Immature natural killer cell (primary cell): Measurements from ENCODE around the gene ALG6. TPM values are rescaled to one million over a fixed set of nuclear protein-coding genes. Genes with fewer than 3 reads are reported as not detected.

Experiments
- polyA plus RNA-seq, 3 donors: library from polyadenylated mRNA; unstranded; fragments of 300-500 nt; fragmentation: Illumina TruSeq; gene quantifications; one replicate each; pipeline ENCODE4 v1.2.3, GENCODE V29; 2021

Gene ALG6
- polyA plus RNA-seq, 3 donors from 2014 or later, result 16.5 to 29.9 (median 20.7) TPM

Other genes with a start within 250 kb of the ALG6 start
- not detected for gene FOXD3, start 45.1 kb upstream of the ALG6 start, polyA plus RNA-seq
- 10 to 100 TPM in 2 of 3 donors, 1 to 10 TPM in 1; 7.9 to 24.0 (median 23.5) TPM for gene ITGB3BP, start 155.6 kb downstream of the ALG6 start, polyA plus RNA-seq
- 1 to 10 TPM; 2.3 to 5.8 (median 3.7) TPM for gene EFCAB7, start 155.9 kb downstream of the ALG6 start, polyA plus RNA-seq
- 100 to 1,000 TPM in 1 of 3 donors, 10 to 100 TPM in 2; 61.6 to 108 (median 67.4) TPM for gene PGM1, start 225.8 kb downstream of the ALG6 start, polyA plus RNA-seq